ENCODE measurements around the gene PARD6B.

DNA sequence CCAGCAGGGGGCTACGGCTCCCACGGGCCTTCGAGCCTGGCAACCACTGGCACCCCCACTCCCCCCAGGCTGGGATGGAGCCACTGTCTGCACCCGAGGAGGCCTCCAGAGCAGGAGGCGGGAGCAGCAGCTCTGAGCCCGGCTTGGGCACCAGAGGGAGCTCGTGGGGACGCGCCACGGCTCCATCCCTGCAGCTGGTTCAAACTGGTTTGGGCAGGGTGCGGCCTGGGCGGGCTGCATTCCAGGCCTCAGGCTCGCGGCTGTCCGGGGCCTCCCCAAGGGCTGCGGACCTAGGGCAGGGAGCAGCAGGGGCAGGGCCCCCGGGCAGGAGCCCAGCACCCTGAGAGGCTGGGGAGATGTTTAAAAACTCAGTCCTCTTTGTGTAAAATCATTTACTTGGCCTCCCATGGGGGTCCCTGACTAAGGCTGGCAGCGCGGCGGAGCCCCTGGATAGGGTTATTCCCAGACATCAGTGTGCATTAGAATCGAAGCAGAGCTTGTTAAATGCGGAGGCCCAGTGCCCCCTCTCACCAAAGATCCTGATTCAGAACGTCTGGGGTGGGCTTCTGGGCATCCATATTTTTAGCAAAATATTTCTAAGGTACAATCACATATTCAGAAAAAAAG, 59.4 kb downstream of the PARD6B start:
- TF ChIP-seq, protein P1, sequence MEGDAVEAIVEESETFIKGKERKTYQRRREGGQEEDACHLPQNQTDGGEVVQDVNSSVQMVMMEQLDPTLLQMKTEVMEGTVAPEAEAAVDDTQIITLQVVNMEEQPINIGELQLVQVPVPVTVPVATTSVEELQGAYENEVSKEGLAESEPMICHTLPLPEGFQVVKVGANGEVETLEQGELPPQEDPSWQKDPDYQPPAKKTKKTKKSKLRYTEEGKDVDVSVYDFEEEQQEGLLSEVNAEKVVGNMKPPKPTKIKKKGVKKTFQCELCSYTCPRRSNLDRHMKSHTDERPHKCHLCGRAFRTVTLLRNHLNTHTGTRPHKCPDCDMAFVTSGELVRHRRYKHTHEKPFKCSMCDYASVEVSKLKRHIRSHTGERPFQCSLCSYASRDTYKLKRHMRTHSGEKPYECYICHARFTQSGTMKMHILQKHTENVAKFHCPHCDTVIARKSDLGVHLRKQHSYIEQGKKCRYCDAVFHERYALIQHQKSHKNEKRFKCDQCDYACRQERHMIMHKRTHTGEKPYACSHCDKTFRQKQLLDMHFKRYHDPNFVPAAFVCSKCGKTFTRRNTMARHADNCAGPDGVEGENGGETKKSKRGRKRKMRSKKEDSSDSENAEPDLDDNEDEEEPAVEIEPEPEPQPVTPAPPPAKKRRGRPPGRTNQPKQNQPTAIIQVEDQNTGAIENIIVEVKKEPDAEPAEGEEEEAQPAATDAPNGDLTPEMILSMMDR (IDR thresholded peaks at IDR 0.05; ENCODE audit: insufficient read depth, low read length, poor library complexity, severe bottlenecking), result peak; percentile 53
- TF ChIP-seq EZH2phosphoT487 (conservative IDR thresholded peaks at IDR 0.05; ENCODE audit: low read length), result no peak

Data from SU-DHL-6 (cell line).